Measurements from ENCODE around the gene PTPRD. TPM values are rescaled to one million over a fixed set of nuclear protein-coding genes. Genes with fewer than 3 reads are reported as not detected.

Gene PTPRD
- total and polyA plus RNA-seq, 2 experiments from 2014 or later: 11.5 to 58.0 TPM

GRCh38 chr9:9483175-9483574, 1129.6 kb downstream of the PTPRD start (continued):
- TF ChIP-seq, protein P1, sequence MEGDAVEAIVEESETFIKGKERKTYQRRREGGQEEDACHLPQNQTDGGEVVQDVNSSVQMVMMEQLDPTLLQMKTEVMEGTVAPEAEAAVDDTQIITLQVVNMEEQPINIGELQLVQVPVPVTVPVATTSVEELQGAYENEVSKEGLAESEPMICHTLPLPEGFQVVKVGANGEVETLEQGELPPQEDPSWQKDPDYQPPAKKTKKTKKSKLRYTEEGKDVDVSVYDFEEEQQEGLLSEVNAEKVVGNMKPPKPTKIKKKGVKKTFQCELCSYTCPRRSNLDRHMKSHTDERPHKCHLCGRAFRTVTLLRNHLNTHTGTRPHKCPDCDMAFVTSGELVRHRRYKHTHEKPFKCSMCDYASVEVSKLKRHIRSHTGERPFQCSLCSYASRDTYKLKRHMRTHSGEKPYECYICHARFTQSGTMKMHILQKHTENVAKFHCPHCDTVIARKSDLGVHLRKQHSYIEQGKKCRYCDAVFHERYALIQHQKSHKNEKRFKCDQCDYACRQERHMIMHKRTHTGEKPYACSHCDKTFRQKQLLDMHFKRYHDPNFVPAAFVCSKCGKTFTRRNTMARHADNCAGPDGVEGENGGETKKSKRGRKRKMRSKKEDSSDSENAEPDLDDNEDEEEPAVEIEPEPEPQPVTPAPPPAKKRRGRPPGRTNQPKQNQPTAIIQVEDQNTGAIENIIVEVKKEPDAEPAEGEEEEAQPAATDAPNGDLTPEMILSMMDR (conservative IDR thresholded peaks at IDR 0.05; ENCODE audit: low read depth in 2 of 2): no peak

GRCh38 chr9:9478741-9479140, 1134.1 kb downstream of the PTPRD start:
- H3K36me3 Mint-ChIP-seq (ENCODE audit: low read depth): no peaks in the 10 kb centered on the region
- Histone ChIP-seq H3K27ac (ENCODE audit: low read depth) (no peak overlapping the region), H4K20me1 (replicated peaks; ENCODE audit: insufficient read depth) (no peaks in the 10 kb centered on the region), H3K27me3 (ENCODE audit: insufficient read depth) (no peaks in the 10 kb centered on the region), H3K4me2 (no peak overlapping the region), H3K4me1 (ENCODE audit: insufficient read depth) (peaks cover 7% of the 10 kb centered on the region; the same call in 1 of the 2 replicates), H3F3A (replicated peaks; ENCODE audit: low read depth) (no peaks in the 10 kb centered on the region), H3K4me3 (no peak overlapping the region), H3K9me2 (ENCODE audit: insufficient read depth) (no peaks in the 10 kb centered on the region), H3K36me3 (ENCODE audit: insufficient read depth) (no peaks in the 10 kb centered on the region), H3K79me2 (replicated peaks; ENCODE audit: insufficient read depth) (no peaks in the 10 kb centered on the region), H2AFZ (no peak overlapping the region)
- H3K9me3 Mint-ChIP-seq: no peaks in the 10 kb centered on the region
- TF ChIP-seq JUNB (IDR thresholded peaks at IDR 0.05; ENCODE audit: unreplicated experiment) (no peak), EZH2phosphoT487 (IDR thresholded peaks at IDR 0.05; ENCODE audit: unreplicated experiment) (no peak), ZNF462 (CRISPR knock-in tag; IDR thresholded peaks at IDR 0.05) (no peak), ZNF114 (CRISPR knock-in tag; IDR thresholded peaks at IDR 0.05) (no peak)
- TF ChIP-seq, protein P2, sequence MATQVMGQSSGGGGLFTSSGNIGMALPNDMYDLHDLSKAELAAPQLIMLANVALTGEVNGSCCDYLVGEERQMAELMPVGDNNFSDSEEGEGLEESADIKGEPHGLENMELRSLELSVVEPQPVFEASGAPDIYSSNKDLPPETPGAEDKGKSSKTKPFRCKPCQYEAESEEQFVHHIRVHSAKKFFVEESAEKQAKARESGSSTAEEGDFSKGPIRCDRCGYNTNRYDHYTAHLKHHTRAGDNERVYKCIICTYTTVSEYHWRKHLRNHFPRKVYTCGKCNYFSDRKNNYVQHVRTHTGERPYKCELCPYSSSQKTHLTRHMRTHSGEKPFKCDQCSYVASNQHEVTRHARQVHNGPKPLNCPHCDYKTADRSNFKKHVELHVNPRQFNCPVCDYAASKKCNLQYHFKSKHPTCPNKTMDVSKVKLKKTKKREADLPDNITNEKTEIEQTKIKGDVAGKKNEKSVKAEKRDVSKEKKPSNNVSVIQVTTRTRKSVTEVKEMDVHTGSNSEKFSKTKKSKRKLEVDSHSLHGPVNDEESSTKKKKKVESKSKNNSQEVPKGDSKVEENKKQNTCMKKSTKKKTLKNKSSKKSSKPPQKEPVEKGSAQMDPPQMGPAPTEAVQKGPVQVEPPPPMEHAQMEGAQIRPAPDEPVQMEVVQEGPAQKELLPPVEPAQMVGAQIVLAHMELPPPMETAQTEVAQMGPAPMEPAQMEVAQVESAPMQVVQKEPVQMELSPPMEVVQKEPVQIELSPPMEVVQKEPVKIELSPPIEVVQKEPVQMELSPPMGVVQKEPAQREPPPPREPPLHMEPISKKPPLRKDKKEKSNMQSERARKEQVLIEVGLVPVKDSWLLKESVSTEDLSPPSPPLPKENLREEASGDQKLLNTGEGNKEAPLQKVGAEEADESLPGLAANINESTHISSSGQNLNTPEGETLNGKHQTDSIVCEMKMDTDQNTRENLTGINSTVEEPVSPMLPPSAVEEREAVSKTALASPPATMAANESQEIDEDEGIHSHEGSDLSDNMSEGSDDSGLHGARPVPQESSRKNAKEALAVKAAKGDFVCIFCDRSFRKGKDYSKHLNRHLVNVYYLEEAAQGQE (IDR thresholded peaks at IDR 0.05; ENCODE audit: unreplicated experiment): no peak
- TF ChIP-seq, protein P1 (conservative IDR thresholded peaks at IDR 0.05; ENCODE audit: low read depth in 2 of 2): no peak
- H3K27ac Mint-ChIP-seq: no peak overlapping the region
- H3K4me3 Mint-ChIP-seq: no peak overlapping the region
- DNase-seq (ENCODE audit: low spot score): no peak
- no peaks in the 10 kb centered on the region for H3K27me3 Mint-ChIP-seq (ENCODE audit: insufficient read depth, low read depth, poor library complexity)
- no peak for ATAC-seq
- H3K4me1 Mint-ChIP-seq: peaks cover 4% of the 10 kb centered on the region
